ENCODE data around the gene VARS1. TPM values are rescaled to one million over a fixed set of nuclear protein-coding genes. Genes with fewer than 3 reads are reported as not detected.
"Not testable (repeated sequence)": the region's sequence is repeated elsewhere in the genome, so short reads cannot be mapped to it uniquely, and the experiment has no call there.

The VARS1 gene
- total RNA-seq, 4 donors from 2014 or later: 25.4 to 50.6 (median 29.9) TPM

- ATAC-seq: no peak
Observed at GRCh38 chr6:31794294-31794865, 1.2 kb downstream of the VARS1 start.

GRCh38 chr6:31793927-31794245 lies 1.7 kb downstream of the VARS1 start:
- WGBS, 2 donors (ENCODE audit: low coverage in 1 of 2): 87% methylated on average over 6 of the region's 6 CpGs; no CpG with 5 or more reads in 1 of the 2 donors
- H3K4me3 ChIP-seq: peak overlapping the region in 1 of 2 donors; percentile 63
- peaks cover 0 to 46% of the 10 kb centered on the region in 2 donors for H3K36me3 ChIP-seq
- not testable (repeated sequence) for H3K9me3 ChIP-seq, ATAC-seq, H3K27me3 ChIP-seq
- H3K4me1 ChIP-seq: peaks cover 0 to 22% (median 12%) of the 10 kb centered on the region in 3 donors
- H3K27ac ChIP-seq: peak overlapping the region in 3 of 4 donors; percentile 95 to 97 (median 96)

More at GRCh38 chr6:31794294-31794865, 1.2 kb downstream of the VARS1 start:
- Histone ChIP-seq H3K4me1 (peaks cover 0 to 22% (median 12%) of the 10 kb centered on the region in 3 donors), H3K27me3 (no peaks in the 10 kb centered on the region), H3K9me3 (no peaks in the 10 kb centered on the region), H3K4me3 (peak overlapping the region; percentile 63 to 66), H3K36me3 (peaks cover 0 to 41% of the 10 kb centered on the region in 2 donors), H3K27ac (peak overlapping the region; percentile 65 to 97 (median 96))
- 10 to 39% methylated on average over 3 to 5 of the region's 7 CpGs for WGBS, 2 donors (ENCODE audit: low coverage in 1 of 2)
- TF ChIP-seq POLR2A (IDR thresholded peaks at IDR 0.05) (no peak), POLR2AphosphoS5 (IDR thresholded peaks at IDR 0.05) (no peak), CTCF (IDR thresholded peaks at IDR 0.05) (no peak), EP300 (IDR thresholded peaks at IDR 0.05) (no peak)

- 96% methylated on average over 5 of the region's 12 CpGs; no CpG with 5 or more reads in 1 of the 2 donors for WGBS, 2 donors (ENCODE audit: low coverage in 1 of 2)
- Histone ChIP-seq H3K9me3 (no peaks in the 10 kb centered on the region), H3K4me3 (no peak overlapping the region), H3K27ac (peak overlapping the region in 1 of 4 donors; percentile 18), H3K27me3 (no peaks in the 10 kb centered on the region), H3K36me3 (peaks cover 0 to 51% of the 10 kb centered on the region in 2 donors), H3K4me1 (peaks cover 0 to 22% (median 12%) of the 10 kb centered on the region in 3 donors)
- no peak for ATAC-seq
- TF ChIP-seq EP300 (IDR thresholded peaks at IDR 0.05): no peak
- TF ChIP-seq POLR2A (IDR thresholded peaks at IDR 0.05): no peak
- TF ChIP-seq POLR2AphosphoS5 (IDR thresholded peaks at IDR 0.05): no peak
- TF ChIP-seq CTCF (IDR thresholded peaks at IDR 0.05): no peak
Observed at GRCh38 chr6:31792761-31793171, 2.8 kb downstream of the VARS1 start.

- peaks cover 0 to 22% (median 12%) of the 10 kb centered on the region in 3 donors for H3K4me1 ChIP-seq
- peaks cover 0 to 52% of the 10 kb centered on the region in 2 donors for H3K36me3 ChIP-seq
- no peak overlapping the region for H3K4me3 ChIP-seq
- WGBS, 2 donors (ENCODE audit: low coverage in 1 of 2): 81 to 100% methylated on average over 1 to 3 of the region's 3 CpGs
- no peaks in the 10 kb centered on the region for H3K27me3 ChIP-seq
- TF ChIP-seq EP300 (IDR thresholded peaks at IDR 0.05): no peak
- TF ChIP-seq POLR2A (IDR thresholded peaks at IDR 0.05): no peak
- no peak for TF ChIP-seq POLR2AphosphoS5 (IDR thresholded peaks at IDR 0.05)
- TF ChIP-seq CTCF (IDR thresholded peaks at IDR 0.05): no peak
- peak overlapping the region in 1 of 4 donors; percentile 18 for H3K27ac ChIP-seq
- H3K9me3 ChIP-seq: no peaks in the 10 kb centered on the region
- no peak for ATAC-seq
Observed at GRCh38 chr6:31792090-31792374, 3.5 kb downstream of the VARS1 start.

GRCh38 chr6:31791324-31792089 lies 4.0 kb downstream of the VARS1 start:
- peaks cover 0 to 22% (median 12%) of the 10 kb centered on the region in 3 donors for H3K4me1 ChIP-seq
- no peak for ATAC-seq
- H3K27ac ChIP-seq: peak overlapping the region in 2 of 4 donors; percentile 17 to 18
- WGBS, 2 donors (ENCODE audit: low coverage in 1 of 2): 8 to 20% methylated on average over 2 to 4 of the region's 12 CpGs
- no peaks in the 10 kb centered on the region for H3K9me3 ChIP-seq
- H3K27me3 ChIP-seq: no peaks in the 10 kb centered on the region
- peaks cover 0 to 52% of the 10 kb centered on the region in 2 donors for H3K36me3 ChIP-seq
- H3K4me3 ChIP-seq: no peak overlapping the region
- TF ChIP-seq POLR2A (IDR thresholded peaks at IDR 0.05) (no peak), EP300 (IDR thresholded peaks at IDR 0.05) (no peak), POLR2AphosphoS5 (IDR thresholded peaks at IDR 0.05) (no peak), CTCF (IDR thresholded peaks at IDR 0.05) (peak in 3 of 4 experiments; percentile 19 to 55 (median 46))

All from gastroesophageal sphincter (tissue), 4 donors.